NCI-H2107 (cell line): ENCODE measurements around the gene ZDHHC24.

Source experiments
- DNase-seq: peaks from one replicate; lab custom pipeline; 2025; lab: John Stamatoyannopoulos, UW

ZDHHC24 gene

DNA sequence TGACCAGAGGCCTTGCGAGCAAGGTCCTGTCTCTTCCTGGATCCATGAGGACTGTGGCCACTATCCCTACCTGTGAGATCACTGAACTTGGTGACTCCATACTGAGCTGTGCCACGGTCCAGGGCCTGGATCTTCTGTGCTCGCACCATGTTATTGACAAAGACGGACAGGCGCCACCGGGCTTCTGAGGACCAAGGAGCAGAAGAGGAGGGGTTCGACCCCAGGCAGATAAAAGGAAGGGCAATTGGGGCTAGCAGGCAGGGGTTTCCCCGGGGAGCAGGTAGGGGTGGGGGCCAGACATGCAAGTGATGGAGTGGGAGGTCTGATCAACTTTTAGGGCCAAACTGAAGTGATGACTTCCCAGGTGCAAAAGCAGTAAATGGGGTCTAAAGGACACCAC lies 20.4 kb upstream of the ZDHHC24 start:
- no peak for DNase-seq

DNA sequence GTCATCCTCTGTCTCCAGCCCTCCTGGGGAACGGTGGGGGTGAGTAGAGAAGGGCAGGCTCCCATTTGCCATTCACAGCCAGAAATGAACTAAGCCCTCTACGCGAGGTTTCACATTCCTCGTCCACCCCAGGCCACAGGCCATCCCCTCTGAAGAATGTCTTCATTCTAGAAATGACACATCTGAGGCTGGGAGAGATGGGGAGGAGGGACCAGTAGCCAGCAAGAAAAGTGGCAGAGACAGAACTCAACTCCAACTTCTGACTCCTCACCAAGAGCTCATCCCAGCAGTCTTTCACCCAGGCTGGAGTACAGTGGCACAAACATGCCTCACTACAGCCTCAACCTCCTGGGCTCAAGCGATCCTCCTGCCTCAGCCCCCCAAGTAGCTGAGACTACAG lies 19.1 kb upstream of the ZDHHC24 start:
- no peak for DNase-seq

- DNase-seq: no peak
These were observed 18.7 kb upstream of the ZDHHC24 start for GRCh38 chr11:66564538-66564937.

GRCh38 chr11:66563832-66564231 lies 18.0 kb upstream of the ZDHHC24 start:
- no peak for DNase-seq

DNA sequence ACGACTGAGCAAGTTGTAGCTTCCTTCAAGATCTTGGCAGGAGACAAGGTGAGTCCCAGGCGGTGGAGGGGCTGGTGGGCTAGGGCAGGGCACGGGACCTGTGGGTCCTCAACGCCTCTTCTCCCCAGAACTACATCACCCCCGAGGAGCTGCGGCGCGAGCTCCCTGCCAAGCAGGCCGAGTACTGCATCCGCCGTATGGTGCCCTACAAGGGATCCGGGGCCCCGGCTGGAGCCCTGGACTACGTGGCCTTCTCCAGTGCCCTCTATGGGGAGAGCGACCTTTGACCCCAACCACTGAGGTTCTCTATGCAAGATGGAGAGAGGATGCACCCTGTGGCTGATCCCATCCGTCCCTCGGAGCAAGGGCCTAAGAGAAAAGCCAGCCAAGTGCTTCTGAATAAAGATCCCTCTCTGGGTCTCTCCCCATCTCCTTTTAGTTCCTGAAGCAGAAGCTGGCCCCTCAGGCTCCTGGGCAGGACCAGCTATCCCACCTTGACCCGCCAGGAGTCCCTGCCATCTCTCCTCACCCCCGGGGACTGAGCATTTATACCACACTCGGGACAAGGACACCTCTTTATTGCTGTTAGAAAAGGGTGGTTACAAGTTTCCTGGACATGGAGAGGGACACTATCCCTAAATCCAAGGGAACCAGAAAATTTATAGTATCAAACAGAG lies 17.2 kb upstream of the ZDHHC24 start:
- no peak for DNase-seq

DNA sequence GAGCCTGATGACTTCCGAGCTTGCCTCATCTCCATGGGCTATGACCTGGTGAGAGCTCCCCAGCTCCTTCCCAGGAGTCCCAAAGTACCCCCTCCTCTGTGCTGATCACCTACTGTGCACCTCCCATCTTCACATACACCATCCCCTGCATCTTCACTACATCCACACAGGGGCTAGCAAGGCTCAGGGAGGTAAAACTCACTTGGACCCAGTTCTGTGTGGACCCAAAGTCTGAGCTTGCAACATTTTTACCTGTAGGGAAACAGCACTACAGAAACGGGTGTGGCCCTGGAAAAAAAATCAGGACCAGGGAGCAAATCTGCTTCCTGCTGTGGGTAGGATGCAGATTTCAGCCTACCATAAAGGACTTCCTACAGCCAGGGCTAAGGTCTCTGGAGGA lies 16.4 kb upstream of the ZDHHC24 start:
- no peak for DNase-seq

DNA sequence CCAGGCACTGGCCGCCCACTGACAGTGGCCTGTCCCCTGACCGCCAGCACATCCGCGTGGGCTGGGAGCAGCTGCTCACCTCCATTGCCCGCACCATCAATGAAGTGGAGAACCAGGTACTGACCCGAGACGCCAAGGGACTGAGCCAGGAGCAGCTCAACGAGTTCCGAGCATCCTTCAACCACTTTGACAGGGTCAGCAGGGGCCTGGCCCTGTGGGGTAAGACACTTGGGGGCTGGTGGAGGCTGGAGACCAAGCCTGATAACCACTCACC lies 16.1 kb upstream of the ZDHHC24 start:
- no peak for DNase-seq

DNA sequence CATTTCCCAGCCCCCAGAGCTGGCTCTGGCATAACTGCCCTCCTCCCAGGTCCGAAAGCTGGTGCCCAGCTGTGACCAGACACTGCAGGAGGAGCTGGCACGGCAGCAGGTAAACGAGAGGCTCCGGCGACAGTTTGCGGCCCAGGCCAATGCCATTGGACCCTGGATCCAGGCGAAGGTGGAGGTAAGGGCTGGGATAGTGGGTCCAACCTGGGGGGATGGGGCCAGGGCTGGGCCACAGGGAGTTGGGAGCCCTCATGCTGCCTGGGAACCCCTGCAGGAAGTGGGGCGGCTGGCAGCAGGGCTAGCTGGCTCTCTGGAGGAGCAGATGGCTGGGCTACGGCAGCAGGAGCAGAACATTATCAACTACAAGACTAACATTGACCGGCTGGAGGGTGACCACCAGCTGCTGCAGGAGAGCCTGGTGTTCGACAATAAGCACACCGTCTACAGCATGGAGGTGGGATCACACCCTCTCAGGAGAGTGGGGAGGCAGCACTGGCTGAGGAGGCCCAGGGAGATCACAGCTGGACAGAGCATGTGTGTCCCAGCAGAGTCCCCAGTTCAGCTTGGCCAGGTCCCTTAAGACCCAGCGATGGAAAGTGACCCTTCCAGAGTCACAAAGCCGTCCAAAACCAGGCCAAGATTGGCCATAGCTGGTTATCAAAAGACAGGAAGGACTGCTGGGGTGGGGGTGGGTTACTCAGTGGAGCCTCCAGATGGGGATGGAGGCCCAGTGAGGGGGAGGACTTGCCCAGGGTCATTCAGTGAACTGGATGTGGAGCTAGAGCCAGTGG lies 15.5 kb upstream of the ZDHHC24 start:
- DNase-seq: no peak

- no peak for DNase-seq
These were observed 14.2 kb upstream of the ZDHHC24 start for GRCh38 chr11:66559866-66560676.

DNA sequence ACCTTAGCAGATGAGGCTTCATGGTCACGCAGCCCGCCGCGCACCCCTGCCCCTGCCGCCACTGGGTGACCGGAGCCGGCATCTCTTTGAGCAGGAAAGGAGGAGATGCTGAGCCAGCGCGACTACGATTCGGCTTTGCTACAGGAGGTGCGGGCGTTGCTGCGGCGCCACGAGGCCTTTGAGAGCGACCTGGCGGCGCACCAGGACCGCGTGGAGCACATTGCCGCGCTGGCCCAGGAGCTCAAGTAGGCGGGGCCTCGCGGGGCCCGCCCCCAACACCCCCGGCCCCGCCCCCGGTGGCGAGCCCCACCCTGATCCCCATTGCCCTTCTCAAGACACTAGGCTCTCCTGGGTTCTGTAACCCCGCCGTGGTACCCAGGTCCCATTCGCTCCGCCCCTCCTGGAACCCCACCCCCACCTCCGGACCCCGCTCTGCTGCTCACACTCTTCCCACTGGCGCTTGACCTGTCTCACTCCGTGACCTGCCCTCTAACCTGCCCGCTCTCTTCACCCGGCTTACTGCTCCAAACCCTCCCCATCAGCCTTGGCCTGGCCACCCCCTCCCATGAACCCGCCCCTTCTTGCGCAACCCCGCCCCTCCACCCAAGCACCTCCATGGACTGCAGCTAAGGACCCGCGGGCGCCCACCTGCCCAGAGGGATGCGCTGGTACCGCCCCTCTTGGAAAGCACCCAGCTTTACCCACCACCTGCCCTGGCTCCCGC lies 13.5 kb upstream of the ZDHHC24 start:
- no peak for DNase-seq

DNA sequence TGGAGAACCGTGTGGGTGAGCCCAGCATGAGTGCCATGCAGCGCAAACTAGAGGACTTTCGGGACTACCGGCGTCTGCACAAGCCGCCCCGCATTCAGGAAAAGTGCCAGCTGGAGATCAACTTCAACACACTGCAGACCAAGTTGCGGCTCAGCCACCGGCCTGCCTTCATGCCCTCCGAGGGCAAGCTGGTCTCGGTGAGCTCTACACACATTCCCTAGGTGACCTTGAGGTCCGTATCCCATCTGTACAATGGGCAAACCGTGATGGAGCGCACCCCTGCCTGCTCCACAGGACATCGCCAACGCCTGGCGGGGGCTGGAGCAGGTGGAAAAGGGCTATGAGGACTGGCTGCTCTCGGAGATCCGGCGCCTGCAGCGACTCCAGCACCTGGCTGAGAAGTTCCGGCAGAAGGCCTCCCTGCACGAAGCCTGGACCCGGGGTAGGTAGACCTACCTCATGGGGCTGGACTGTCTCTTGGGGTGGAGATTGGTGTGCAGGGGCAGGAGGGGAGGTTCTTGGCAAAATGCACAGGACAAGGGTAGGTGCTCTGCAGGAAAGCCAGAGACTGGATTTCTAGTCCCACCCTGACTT lies 12.0 kb upstream of the ZDHHC24 start:
- DNase-seq: no peak

- DNase-seq: no peak
These were observed 10.2 kb upstream of the ZDHHC24 start for GRCh38 chr11:66556086-66556485.

- DNase-seq: no peak
These were observed 9.6 kb upstream of the ZDHHC24 start for GRCh38 chr11:66555416-66555815.

DNA sequence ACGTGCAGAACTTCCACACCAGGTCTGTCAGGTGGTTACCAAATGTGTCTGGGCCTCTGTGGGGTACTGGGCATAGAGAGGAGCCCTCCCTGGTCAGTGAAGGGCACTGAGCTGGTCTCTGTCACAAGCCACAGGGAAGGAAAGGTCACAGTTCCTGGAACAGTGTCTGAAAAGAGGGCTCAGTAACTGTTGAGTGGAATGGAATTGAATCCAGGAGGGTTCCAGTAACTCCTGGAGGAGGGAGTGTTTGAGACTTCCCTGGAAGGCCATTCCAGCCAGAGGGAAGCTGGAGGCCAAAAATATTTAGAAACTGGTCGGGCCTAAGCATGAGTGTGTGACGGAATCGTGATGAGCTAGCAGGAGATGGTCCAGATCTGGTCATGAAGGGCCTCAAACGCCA lies 8.8 kb upstream of the ZDHHC24 start:
- no peak for DNase-seq

GRCh38 chr11:66550887-66551286 lies 5.0 kb upstream of the ZDHHC24 start:
- DNase-seq: no peak

DNA sequence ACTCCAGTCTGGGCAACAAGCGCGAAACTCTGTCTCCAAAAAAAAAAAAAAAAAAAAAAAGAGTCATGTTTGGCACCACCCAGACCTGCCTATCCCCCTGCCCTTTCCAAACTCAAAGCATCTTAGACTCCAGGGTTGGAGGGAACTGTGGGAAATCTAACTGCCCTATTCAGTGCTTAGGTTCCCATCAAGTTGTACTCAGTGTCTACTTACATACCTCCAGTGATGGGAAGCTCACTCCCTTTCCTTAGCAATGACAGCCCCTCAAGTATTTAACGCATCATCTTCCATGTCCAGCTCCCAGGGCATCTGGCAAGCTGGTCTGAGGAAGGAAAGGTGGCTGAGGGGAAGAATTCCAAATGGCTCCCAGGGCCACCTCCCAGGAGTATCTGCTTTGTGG lies 3.8 kb upstream of the ZDHHC24 start:
- no peak for DNase-seq

GRCh38 chr11:66548774-66549630 lies 3.2 kb upstream of the ZDHHC24 start:
- DNase-seq: no peak

GRCh38 chr11:66548041-66548440 lies 2.2 kb upstream of the ZDHHC24 start:
- DNase-seq: no peak

GRCh38 chr11:66547662-66548009 lies 1.8 kb upstream of the ZDHHC24 start:
- DNase-seq: no peak

DNA sequence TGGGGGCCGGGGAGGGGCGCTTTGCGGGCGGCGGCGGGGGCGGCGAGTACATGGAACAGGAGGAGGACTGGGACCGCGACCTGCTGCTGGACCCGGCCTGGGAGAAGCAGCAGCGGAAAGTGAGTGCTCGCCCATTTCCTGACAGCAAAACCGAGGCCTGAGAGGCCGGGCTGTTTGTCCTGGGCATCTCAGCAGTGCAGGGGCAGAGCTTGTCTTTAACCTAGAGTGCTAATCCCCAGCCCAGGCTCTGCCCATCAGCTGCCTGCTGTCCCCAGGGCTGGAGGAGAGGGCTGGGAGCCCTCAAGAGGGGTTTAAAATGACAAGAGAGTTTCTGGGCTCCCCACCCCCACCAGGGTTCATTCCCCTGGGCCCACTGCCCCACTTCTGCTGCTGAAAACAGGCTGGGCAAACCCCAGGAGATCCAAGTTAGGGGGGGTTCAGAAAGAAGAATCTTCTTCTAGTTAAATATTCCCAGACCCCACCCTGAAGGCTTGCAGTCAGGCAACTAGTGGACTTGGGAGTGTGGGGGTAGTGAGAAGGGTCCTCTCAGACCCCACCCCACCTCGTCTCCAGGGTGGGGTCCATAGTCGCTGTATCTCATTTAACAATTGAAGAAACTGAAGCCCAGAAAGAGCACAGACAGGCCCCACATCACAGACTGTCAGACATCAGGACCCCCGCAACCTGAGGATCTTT lies 1.3 kb upstream of the ZDHHC24 start:
- DNase-seq: no peak
